Loucy (cell line): ENCODE measurements around the gene UNC119B.

Experiments used
- H2AFZ ChIP-seq: fragments of 200-600 bp; sonication (generic); 2 replicates; pipeline ENCODE4 v1.6.0; 2016; ENCODE audit warnings: antibody characterized with exemption, mild to moderate bottlenecking, low read length, moderate library complexity
- H3F3A ChIP-seq: fragments of 200-600 bp; 2 replicates; pipeline ENCODE4 v1.6.0; 2016; ENCODE audit warnings: antibody characterized with exemption, low read depth, mild to moderate bottlenecking
- H3K27me3 ChIP-seq: fragments of 200-600 bp; sonication (generic); 2 replicates; pipeline ENCODE4 v1.6.1; 2014; ENCODE audit warnings: low read length, mild to moderate bottlenecking; ENCODE audit not compliant: insufficient read depth, poor library complexity, severe bottlenecking
- H3K36me3 ChIP-seq: fragments of 200-600 bp; sonication (generic); 2 replicates; pipeline ENCODE4 v1.6.1; 2016; ENCODE audit warnings: low read length; ENCODE audit not compliant: insufficient read depth
- H3K4me1 ChIP-seq: fragments of 200-600 bp; sonication (generic); 2 replicates; pipeline ENCODE4 v1.5.1; 2014; ENCODE audit warnings: low read length, mild to moderate bottlenecking; ENCODE audit not compliant: insufficient read depth, poor library complexity, severe bottlenecking
- H3K4me2 ChIP-seq: fragments of 200-600 bp; sonication (generic); 2 replicates; pipeline ENCODE4 v1.6.0; 2014; ENCODE audit warnings: antibody characterized with exemption, low read length, low read depth, mild to moderate bottlenecking; ENCODE audit not compliant: poor library complexity, severe bottlenecking
- H3K4me3 ChIP-seq: fragments of 200-600 bp; sonication (generic); 2 replicates; pipeline ENCODE4 v1.5.1; 2014; ENCODE audit warnings: low read length, mild to moderate bottlenecking, mixed read lengths; ENCODE audit not compliant: poor library complexity, severe bottlenecking
- H3K79me2 ChIP-seq: fragments of 200-600 bp; sonication (generic); 2 replicates; pipeline ENCODE4 v1.6.1; 2014; ENCODE audit warnings: low read length; ENCODE audit not compliant: insufficient read depth
- H3K9ac ChIP-seq: fragments of 200-600 bp; sonication (generic); 2 replicates; pipeline ENCODE4 v1.6.0; 2014; ENCODE audit warnings: mild to moderate bottlenecking, low read depth, low read length, moderate library complexity; ENCODE audit not compliant: poor library complexity, severe bottlenecking
- H3K9me2 ChIP-seq: fragments of 200-600 bp; sonication (generic); replicated peaks from 2 replicates; pipeline ENCODE4 v1.6.1; 2016; ENCODE audit warnings: low read depth, low read length, mixed read lengths
- H3K9me3 ChIP-seq: fragments of 200-600 bp; sonication (generic); 2 replicates; pipeline ENCODE4 v1.6.1; 2014; ENCODE audit warnings: mild to moderate bottlenecking, antibody characterized with exemption, low read length, low read depth; ENCODE audit not compliant: insufficient read depth
- H4K20me1 ChIP-seq: fragments of 200-600 bp; sonication (generic); 2 replicates; pipeline ENCODE4 v1.6.0; 2014; ENCODE audit warnings: antibody characterized with exemption, low read length, mild to moderate bottlenecking; ENCODE audit not compliant: insufficient read depth, poor library complexity, severe bottlenecking
- EZH2phosphoT487 ChIP-seq: fragments of 200-600 bp; IDR thresholded peaks from 2 replicates; pipeline ENCODE4 v1.6.1; 2018; ENCODE audit warnings: antibody characterized with exemption, mild to moderate bottlenecking, moderate library complexity, borderline replicate concordance
- TF ChIP-seq, protein P1 (sequence below): fragments of 200-600 bp; sonication (generic); conservative IDR thresholded peaks from 2 replicates; pipeline ENCODE4 v1.5.1; 2014; ENCODE audit warnings: mild to moderate bottlenecking, antibody characterized with exemption, low read length

UNC119B gene

DNA sequence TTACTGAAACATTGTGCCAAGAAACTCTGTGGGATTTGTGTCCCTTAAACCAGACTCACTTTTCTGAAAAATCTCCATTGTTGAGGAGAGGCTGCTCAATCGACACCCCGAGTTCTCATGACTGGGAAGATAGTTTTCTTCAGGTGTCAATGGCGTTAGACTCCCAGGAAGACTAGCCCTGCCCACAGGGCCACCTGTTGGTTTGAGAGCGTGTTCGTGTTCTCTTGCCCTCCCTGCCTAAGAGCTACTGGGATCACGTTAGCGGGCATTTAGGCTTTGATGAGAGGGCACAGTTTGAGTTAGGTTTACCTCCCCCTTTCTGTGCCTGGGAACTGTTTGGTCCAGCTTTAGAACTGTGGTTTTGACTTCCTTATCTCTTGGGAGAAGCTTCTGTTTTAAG lies 10.7 kb upstream of the UNC119B start:
- Histone ChIP-seq H3K79me2 (peaks cover 9% of the 10 kb centered on the region; the same call in 1 of the 2 replicates), H2AFZ (no peak overlapping the region), H3K9ac (no peak overlapping the region), H4K20me1 (peaks cover 5% of the 10 kb centered on the region), H3F3A (no peaks in the 10 kb centered on the region), H3K4me2 (no peak overlapping the region), H3K4me1 (peaks cover 4% of the 10 kb centered on the region), H3K27me3 (no peaks in the 10 kb centered on the region), H3K36me3 (peaks cover 94% of the 10 kb centered on the region), H3K4me3 (no peak overlapping the region), H3K9me3 (no peaks in the 10 kb centered on the region), H3K9me2 (no peaks in the 10 kb centered on the region)
- TF ChIP-seq EZH2phosphoT487, result no peak
- TF ChIP-seq, protein P1, sequence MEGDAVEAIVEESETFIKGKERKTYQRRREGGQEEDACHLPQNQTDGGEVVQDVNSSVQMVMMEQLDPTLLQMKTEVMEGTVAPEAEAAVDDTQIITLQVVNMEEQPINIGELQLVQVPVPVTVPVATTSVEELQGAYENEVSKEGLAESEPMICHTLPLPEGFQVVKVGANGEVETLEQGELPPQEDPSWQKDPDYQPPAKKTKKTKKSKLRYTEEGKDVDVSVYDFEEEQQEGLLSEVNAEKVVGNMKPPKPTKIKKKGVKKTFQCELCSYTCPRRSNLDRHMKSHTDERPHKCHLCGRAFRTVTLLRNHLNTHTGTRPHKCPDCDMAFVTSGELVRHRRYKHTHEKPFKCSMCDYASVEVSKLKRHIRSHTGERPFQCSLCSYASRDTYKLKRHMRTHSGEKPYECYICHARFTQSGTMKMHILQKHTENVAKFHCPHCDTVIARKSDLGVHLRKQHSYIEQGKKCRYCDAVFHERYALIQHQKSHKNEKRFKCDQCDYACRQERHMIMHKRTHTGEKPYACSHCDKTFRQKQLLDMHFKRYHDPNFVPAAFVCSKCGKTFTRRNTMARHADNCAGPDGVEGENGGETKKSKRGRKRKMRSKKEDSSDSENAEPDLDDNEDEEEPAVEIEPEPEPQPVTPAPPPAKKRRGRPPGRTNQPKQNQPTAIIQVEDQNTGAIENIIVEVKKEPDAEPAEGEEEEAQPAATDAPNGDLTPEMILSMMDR, result no peak

DNA sequence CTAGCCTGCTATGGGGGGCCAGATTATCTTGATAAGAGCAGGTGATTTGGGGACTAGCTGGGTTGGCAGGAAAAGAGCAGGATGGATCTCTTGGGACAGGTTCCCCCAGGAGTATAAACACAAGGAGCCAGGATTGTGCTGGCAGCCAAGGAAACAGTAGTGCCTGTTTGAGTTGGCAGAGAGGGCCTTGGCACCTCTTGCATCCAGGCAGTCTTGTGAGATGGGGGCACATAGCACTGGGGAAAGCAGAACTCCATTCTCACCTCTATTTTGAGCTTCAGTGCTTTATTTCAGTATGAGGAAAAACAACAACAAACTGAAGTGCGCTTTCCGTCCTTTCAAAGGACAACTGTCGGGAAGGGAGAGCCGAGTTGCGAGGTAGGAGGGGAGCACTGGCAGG lies 9.4 kb upstream of the UNC119B start:
- no peak for TF ChIP-seq EZH2phosphoT487
- TF ChIP-seq, protein P1, result no peak
- Histone ChIP-seq H3K79me2 (peaks cover 4% of the 10 kb centered on the region; the same call in 1 of the 2 replicates), H3K4me3 (no peak overlapping the region)

DNA sequence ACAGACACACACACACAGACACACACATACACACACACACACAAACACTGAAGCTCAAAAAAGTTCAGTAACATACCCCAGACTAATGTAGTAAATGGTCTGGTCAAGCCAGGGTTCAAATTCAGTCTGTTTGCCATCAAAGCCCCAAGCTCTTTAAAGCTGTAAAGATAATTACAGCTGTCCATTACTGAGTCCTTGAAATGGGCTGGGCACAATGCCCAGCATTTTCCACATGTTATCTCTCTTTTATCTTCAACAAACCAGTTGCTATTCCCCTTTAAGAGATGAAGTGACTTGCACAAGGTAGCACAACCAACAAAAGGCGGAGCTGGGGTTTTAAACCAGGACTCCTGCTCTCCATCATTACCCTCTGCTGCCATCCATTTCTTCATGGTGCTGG lies 7.6 kb upstream of the UNC119B start:
- H2AFZ ChIP-seq, result no peak overlapping the region
- H3K79me2 ChIP-seq, result peaks cover 4% of the 10 kb centered on the region; the same call in 1 of the 2 replicates
- H3K27me3 ChIP-seq, result no peaks in the 10 kb centered on the region
- no peaks in the 10 kb centered on the region for H3K9me2 ChIP-seq
- H4K20me1 ChIP-seq, result no peaks in the 10 kb centered on the region
- H3F3A ChIP-seq, result no peaks in the 10 kb centered on the region
- H3K9ac ChIP-seq, result no peak overlapping the region
- H3K4me2 ChIP-seq, result no peak overlapping the region
- TF ChIP-seq EZH2phosphoT487, result no peak
- TF ChIP-seq, protein P1, result no peak
- no peak overlapping the region for H3K4me3 ChIP-seq
- H3K9me3 ChIP-seq, result no peaks in the 10 kb centered on the region
- peaks cover 63% of the 10 kb centered on the region; the same call in 1 of the 2 replicates for H3K36me3 ChIP-seq
- H3K4me1 ChIP-seq, result peaks cover 4% of the 10 kb centered on the region

More for the DNA sequence above, 9.4 kb upstream of the UNC119B start:
- H3K9me2 ChIP-seq, result no peaks in the 10 kb centered on the region
- H3K9ac ChIP-seq, result no peak overlapping the region
- H3K4me1 ChIP-seq, result peaks cover 4% of the 10 kb centered on the region
- peaks cover 81% of the 10 kb centered on the region for H3K36me3 ChIP-seq
- no peak overlapping the region for H3K4me2 ChIP-seq
- no peaks in the 10 kb centered on the region for H3K9me3 ChIP-seq
- H2AFZ ChIP-seq, result no peak overlapping the region
- no peaks in the 10 kb centered on the region for H3K27me3 ChIP-seq
- H3F3A ChIP-seq, result no peaks in the 10 kb centered on the region
- H4K20me1 ChIP-seq, result no peaks in the 10 kb centered on the region
